Measurements from ENCODE around the gene OR10T2. TPM values are rescaled to one million over a fixed set of nuclear protein-coding genes. Genes with fewer than 3 reads are reported as not detected.

The OR10T2 gene
- polyA plus RNA-seq, 4 donors = not detected

DNA sequence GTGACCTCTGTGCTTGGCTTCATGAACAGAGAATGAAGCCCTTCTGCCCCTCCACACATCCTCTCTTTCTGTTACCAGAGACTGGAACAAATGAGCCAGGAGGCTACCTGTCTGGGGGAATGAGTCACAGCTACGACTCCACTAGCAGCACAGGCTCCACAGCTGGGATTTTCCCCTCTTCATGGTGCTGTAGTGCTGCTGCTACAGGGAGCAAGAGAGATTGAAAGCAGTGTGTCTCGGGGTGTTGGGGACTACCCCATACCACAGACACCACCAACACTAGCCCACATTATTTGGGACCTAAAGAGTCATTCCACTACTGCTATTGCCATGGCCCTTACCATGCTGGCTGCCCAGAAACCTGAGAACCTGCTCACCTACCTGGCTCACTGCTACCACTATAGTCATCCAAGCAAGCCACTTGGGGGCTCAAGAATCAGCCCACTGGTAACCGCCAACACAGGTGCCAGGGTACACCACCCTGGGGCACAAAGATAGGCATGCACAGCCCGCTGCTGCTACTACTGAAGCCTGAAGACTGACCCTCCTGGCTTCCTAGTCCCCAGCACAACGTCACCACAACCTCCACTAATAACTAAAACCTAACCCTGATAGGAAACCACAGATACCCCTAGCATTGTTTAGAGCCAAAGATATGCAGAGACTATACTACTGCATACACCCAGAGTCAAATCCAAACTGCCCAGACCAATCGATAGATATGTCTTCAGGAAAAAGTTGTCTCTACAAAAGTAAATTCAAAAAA lies 27.9 kb downstream of the OR10T2 start:
- H3K36me3 ChIP-seq (ENCODE audit: control insufficient read depth in 3 of 3, insufficient read depth in 2 of 3, low read depth in 1 of 3, low read length in 3 of 3) = no peaks in the 10 kb centered on the region
- H3K27me3 ChIP-seq (ENCODE audit: control insufficient read depth in 3 of 3, insufficient read depth in 3 of 3, low read length in 3 of 3) = peaks cover 0 to 6% (median 0%) of the 10 kb centered on the region in 3 donors
- no peaks in the 10 kb centered on the region for H3K4me1 ChIP-seq (ENCODE audit: control insufficient read depth in 3 of 3, insufficient read depth in 2 of 3, low read depth in 1 of 3, low read length in 2 of 3)
- H3K9me3 ChIP-seq (ENCODE audit: control insufficient read depth in 2 of 2, insufficient read depth in 1 of 2, low read depth in 1 of 2, low read length in 1 of 2) = peaks cover 0 to 13% of the 10 kb centered on the region in 2 donors
- no peak overlapping the region for H3K27ac ChIP-seq (ENCODE audit: low read depth in 1 of 3, low read length in 2 of 3)
- no peak overlapping the region for H3K4me3 ChIP-seq (ENCODE audit: low read depth in 1 of 3, low read length in 3 of 3)
- no peak for FAIRE-seq
- no peak for DNase-seq
- 54 to 67% (median 55%) methylated on average over 6 of the region's 6 CpGs for WGBS, 3 donors

DNA sequence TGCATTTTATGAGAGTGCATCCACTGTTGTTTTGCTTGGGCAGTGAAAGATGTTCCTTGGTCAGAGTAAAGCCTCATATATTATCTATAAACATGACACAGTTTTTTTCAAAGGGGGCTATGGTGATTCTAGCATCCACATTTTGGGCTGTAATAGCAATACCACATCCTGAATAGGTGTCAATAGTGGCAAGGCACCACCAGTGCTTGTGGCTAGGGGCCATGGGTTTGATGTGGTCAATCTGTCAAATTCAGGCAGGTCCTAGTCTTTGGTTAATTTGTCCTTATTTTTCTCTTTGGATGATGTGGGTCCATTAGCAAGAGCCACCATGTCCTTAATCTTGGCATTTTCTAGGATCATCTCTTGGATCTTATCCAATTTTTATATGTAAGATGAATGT lies 32.5 kb downstream of the OR10T2 start:
- no peaks in the 10 kb centered on the region for H3K36me3 ChIP-seq (ENCODE audit: control insufficient read depth in 3 of 3, insufficient read depth in 2 of 3, low read depth in 1 of 3, low read length in 3 of 3)
- H3K4me3 ChIP-seq (ENCODE audit: low read depth in 1 of 3, low read length in 3 of 3) = no peak overlapping the region
- H3K9me3 ChIP-seq (ENCODE audit: control insufficient read depth in 2 of 2, insufficient read depth in 1 of 2, low read depth in 1 of 2, low read length in 1 of 2) = peaks cover 0 to 8% of the 10 kb centered on the region in 2 donors
- no peak for DNase-seq
- no peak for FAIRE-seq
- peaks cover 0 to 6% (median 0%) of the 10 kb centered on the region in 3 donors for H3K27me3 ChIP-seq (ENCODE audit: control insufficient read depth in 3 of 3, insufficient read depth in 3 of 3, low read length in 3 of 3)
- no peaks in the 10 kb centered on the region for H3K4me1 ChIP-seq (ENCODE audit: control insufficient read depth in 3 of 3, insufficient read depth in 2 of 3, low read depth in 1 of 3, low read length in 2 of 3)
- no peak overlapping the region for H3K27ac ChIP-seq (ENCODE audit: low read depth in 1 of 3, low read length in 2 of 3)

DNA sequence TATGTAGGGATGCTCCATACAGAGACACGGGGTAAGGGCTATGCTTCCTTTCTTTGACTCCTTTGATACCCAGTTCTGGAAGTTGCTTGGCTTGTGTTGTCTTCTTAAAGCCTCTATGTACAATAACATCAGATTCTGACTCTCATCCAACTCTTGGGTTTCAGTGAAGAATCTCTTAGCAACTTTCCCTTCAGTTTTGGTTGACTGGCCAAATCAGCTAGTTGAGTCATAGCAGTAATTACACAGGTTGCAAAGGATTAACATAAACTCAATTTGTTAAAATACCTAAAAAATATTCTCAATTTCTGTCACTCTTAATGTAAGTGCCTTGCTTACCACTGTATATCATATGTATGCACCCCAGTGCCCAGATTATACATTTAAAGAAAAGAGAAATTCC lies 36.3 kb downstream of the OR10T2 start:
- Histone ChIP-seq H3K4me1 (ENCODE audit: control insufficient read depth in 3 of 3, insufficient read depth in 2 of 3, low read depth in 1 of 3, low read length in 2 of 3) (no peaks in the 10 kb centered on the region), H3K27ac (ENCODE audit: low read depth in 1 of 3, low read length in 2 of 3) (no peak overlapping the region), H3K4me3 (ENCODE audit: low read depth in 1 of 3, low read length in 3 of 3) (no peak overlapping the region), H3K36me3 (ENCODE audit: control insufficient read depth in 3 of 3, insufficient read depth in 2 of 3, low read depth in 1 of 3, low read length in 3 of 3) (no peaks in the 10 kb centered on the region), H3K27me3 (ENCODE audit: control insufficient read depth in 3 of 3, insufficient read depth in 3 of 3, low read length in 3 of 3) (peaks cover 0 to 3% (median 2%) of the 10 kb centered on the region in 3 donors), H3K9me3 (ENCODE audit: control insufficient read depth in 2 of 2, insufficient read depth in 1 of 2, low read depth in 1 of 2, low read length in 1 of 2) (no peaks in the 10 kb centered on the region)
- DNase-seq (no peak), FAIRE-seq (no peak)
- WGBS, 3 donors = 56 to 73% (median 66%) methylated on average over 1 of the region's 1 CpG

DNA sequence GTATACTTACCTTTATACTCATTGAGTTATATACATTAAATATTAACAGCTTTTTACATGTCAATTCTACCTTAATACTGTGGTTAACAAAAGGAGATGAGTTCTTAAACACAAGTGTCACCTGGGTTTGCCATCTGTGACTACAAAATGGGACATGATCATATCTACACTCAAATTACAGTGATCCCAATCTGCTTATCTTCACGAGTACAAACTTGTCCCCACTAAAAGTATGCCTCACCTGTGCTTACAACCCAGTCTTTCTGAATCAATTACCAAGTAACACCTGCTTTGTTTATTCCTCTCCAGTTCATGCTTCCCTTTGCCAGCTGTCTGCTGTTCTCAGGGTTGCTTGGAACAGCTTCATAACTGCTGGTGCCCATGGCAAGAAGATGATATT lies 36.8 kb downstream of the OR10T2 start:
- Histone ChIP-seq H3K27ac (ENCODE audit: low read depth in 1 of 3, low read length in 2 of 3) (no peak overlapping the region), H3K36me3 (ENCODE audit: control insufficient read depth in 3 of 3, insufficient read depth in 2 of 3, low read depth in 1 of 3, low read length in 3 of 3) (no peaks in the 10 kb centered on the region), H3K4me3 (ENCODE audit: low read depth in 1 of 3, low read length in 3 of 3) (no peak overlapping the region), H3K9me3 (ENCODE audit: control insufficient read depth in 2 of 2, insufficient read depth in 1 of 2, low read depth in 1 of 2, low read length in 1 of 2) (no peaks in the 10 kb centered on the region), H3K4me1 (ENCODE audit: control insufficient read depth in 3 of 3, insufficient read depth in 2 of 3, low read depth in 1 of 3, low read length in 2 of 3) (no peaks in the 10 kb centered on the region), H3K27me3 (ENCODE audit: control insufficient read depth in 3 of 3, insufficient read depth in 3 of 3, low read length in 3 of 3) (peaks cover 0 to 3% (median 2%) of the 10 kb centered on the region in 3 donors)
- DNase-seq (no peak), FAIRE-seq (no peak)
- WGBS, 3 donors = 3 to 41% (median 17%) methylated on average over 1 of the region's 1 CpG

DNA sequence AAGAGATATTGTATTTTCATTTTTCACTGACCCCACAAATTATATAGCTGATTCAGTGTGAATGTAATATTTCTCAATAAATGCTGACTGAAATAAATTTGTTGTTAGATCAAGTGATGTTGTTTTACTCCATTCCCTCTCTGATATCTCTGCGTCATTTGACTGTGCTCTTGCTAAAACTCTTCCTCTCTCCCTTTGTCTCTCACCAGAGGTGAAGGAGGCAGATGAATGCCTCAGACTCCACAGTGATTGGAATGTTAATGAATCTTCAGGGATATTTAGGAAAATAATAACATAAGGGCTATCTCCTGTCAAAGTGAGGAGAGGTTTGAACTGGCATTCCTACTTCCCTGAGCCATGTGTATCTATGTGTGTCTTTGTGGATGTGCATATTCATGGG lies 41.8 kb downstream of the OR10T2 start:
- WGBS, 3 donors = 78 to 86% (median 83%) methylated on average over 1 of the region's 1 CpG
- Histone ChIP-seq H3K4me3 (ENCODE audit: low read depth in 1 of 3, low read length in 3 of 3) (no peak overlapping the region), H3K27me3 (ENCODE audit: control insufficient read depth in 3 of 3, insufficient read depth in 3 of 3, low read length in 3 of 3) (peaks cover 0 to 3% (median 0%) of the 10 kb centered on the region in 3 donors), H3K9me3 (ENCODE audit: control insufficient read depth in 2 of 2, insufficient read depth in 1 of 2, low read depth in 1 of 2, low read length in 1 of 2) (no peaks in the 10 kb centered on the region), H3K36me3 (ENCODE audit: control insufficient read depth in 3 of 3, insufficient read depth in 2 of 3, low read depth in 1 of 3, low read length in 3 of 3) (no peaks in the 10 kb centered on the region), H3K4me1 (ENCODE audit: control insufficient read depth in 3 of 3, insufficient read depth in 2 of 3, low read depth in 1 of 3, low read length in 2 of 3) (no peaks in the 10 kb centered on the region), H3K27ac (ENCODE audit: low read depth in 1 of 3, low read length in 2 of 3) (no peak overlapping the region)
- DNase-seq (no peak), FAIRE-seq (no peak)

DNA sequence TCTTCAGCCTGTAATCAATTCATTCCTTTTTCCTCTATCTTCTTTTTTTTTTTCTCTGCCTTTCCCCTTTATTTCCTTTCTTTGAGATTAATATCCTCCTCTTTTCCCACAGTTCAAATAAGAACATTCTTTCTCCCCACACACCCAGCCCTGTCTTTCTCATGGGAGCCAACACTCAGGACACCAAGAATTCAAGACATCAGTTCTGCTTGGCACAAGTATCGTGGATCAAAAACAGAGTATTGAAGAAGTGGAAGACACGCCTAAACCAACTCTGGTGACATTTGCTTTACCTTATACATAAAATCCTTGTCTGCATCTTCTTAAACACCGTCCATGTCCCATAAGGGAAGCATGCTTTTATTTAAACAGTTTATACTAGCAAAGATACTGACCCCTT lies 42.6 kb downstream of the OR10T2 start:
- 64 to 76% (median 73%) methylated on average over 3 of the region's 3 CpGs for WGBS, 3 donors
- H3K27me3 ChIP-seq (ENCODE audit: control insufficient read depth in 3 of 3, insufficient read depth in 3 of 3, low read length in 3 of 3) = peaks cover 0 to 3% (median 0%) of the 10 kb centered on the region in 3 donors
- H3K36me3 ChIP-seq (ENCODE audit: control insufficient read depth in 3 of 3, insufficient read depth in 2 of 3, low read depth in 1 of 3, low read length in 3 of 3) = no peaks in the 10 kb centered on the region
- no peak overlapping the region for H3K4me3 ChIP-seq (ENCODE audit: low read depth in 1 of 3, low read length in 3 of 3)
- FAIRE-seq (no peak), DNase-seq (no peak)
- H3K27ac ChIP-seq (ENCODE audit: low read depth in 1 of 3, low read length in 2 of 3) = no peak overlapping the region
- no peaks in the 10 kb centered on the region for H3K9me3 ChIP-seq (ENCODE audit: control insufficient read depth in 2 of 2, insufficient read depth in 1 of 2, low read depth in 1 of 2, low read length in 1 of 2)
- no peaks in the 10 kb centered on the region for H3K4me1 ChIP-seq (ENCODE audit: control insufficient read depth in 3 of 3, insufficient read depth in 2 of 3, low read depth in 1 of 3, low read length in 2 of 3)

DNA sequence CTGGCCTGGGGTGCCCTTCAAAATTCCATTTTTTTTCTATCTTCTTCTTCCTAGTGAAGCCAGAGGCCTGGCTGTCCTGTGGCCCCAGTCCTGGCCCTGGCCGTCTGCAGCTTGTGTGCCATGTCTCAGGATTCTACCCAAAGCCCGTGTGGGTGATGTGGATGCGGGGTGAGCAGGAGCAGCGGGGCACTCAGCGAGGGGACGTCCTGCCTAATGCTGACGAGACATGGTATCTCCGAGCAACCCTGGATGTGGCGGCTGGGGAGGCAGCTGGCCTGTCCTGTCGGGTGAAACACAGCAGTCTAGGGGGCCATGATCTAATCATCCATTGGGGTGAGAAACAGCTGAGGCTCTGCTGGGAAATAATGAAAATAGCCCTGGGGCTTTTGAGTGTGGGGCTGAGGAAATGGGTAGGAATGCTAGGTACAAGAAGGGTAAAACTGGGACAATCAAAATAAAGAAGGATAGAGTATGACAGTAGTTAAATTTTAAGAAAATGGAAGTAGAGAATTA lies 43.4 kb downstream of the OR10T2 start:
- Histone ChIP-seq H3K36me3 (ENCODE audit: control insufficient read depth in 3 of 3, insufficient read depth in 2 of 3, low read depth in 1 of 3, low read length in 3 of 3) (no peaks in the 10 kb centered on the region), H3K4me3 (ENCODE audit: low read depth in 1 of 3, low read length in 3 of 3) (no peak overlapping the region), H3K27ac (ENCODE audit: low read depth in 1 of 3, low read length in 2 of 3) (no peak overlapping the region), H3K4me1 (ENCODE audit: control insufficient read depth in 3 of 3, insufficient read depth in 2 of 3, low read depth in 1 of 3, low read length in 2 of 3) (no peaks in the 10 kb centered on the region), H3K9me3 (ENCODE audit: control insufficient read depth in 2 of 2, insufficient read depth in 1 of 2, low read depth in 1 of 2, low read length in 1 of 2) (no peaks in the 10 kb centered on the region), H3K27me3 (ENCODE audit: control insufficient read depth in 3 of 3, insufficient read depth in 3 of 3, low read length in 3 of 3) (peaks cover 0 to 3% (median 0%) of the 10 kb centered on the region in 3 donors)
- DNase-seq = no peak
- FAIRE-seq = no peak
- 86 to 88% (median 87%) methylated on average over 10 of the region's 10 CpGs for WGBS, 3 donors

DNA sequence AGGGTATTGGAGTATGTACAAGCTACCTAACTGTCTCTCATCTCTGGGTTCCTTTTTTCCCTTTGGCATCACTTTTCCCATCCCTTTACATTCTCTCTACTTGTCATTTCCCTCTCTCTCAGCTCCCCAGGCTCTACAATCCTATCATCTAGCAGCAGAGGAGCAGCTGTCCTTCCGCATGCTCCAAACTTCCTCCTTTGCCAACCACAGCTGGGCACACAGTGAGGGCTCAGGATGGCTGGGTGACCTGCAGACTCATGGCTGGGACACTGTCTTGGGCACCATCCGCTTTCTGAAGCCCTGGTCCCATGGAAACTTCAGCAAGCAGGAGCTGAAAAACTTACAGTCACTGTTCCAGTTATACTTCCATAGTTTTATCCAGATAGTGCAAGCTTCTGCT lies 45.0 kb downstream of the OR10T2 start:
- DNase-seq (no peak), FAIRE-seq (no peak)
- Histone ChIP-seq H3K9me3 (ENCODE audit: control insufficient read depth in 2 of 2, insufficient read depth in 1 of 2, low read depth in 1 of 2, low read length in 1 of 2) (no peaks in the 10 kb centered on the region), H3K27ac (ENCODE audit: low read depth in 1 of 3, low read length in 2 of 3) (no peak overlapping the region), H3K4me3 (ENCODE audit: low read depth in 1 of 3, low read length in 3 of 3) (no peak overlapping the region), H3K36me3 (ENCODE audit: control insufficient read depth in 3 of 3, insufficient read depth in 2 of 3, low read depth in 1 of 3, low read length in 3 of 3) (no peaks in the 10 kb centered on the region), H3K4me1 (ENCODE audit: control insufficient read depth in 3 of 3, insufficient read depth in 2 of 3, low read depth in 1 of 3, low read length in 2 of 3) (no peaks in the 10 kb centered on the region), H3K27me3 (ENCODE audit: control insufficient read depth in 3 of 3, insufficient read depth in 3 of 3, low read length in 3 of 3) (peaks cover 0 to under 1% (median 0%) of the 10 kb centered on the region in 3 donors)
- 62 to 78% (median 71%) methylated on average over 2 of the region's 2 CpGs for WGBS, 3 donors
